ENCODE measurements around the gene KIAA1549. TPM values are rescaled to one million over a fixed set of nuclear protein-coding genes. Genes with fewer than 3 reads are reported as not detected.

Gene KIAA1549
- total and polyA plus RNA-seq, 9 of the 15 experiments (the other 6 are each of a cell fraction or from before 2014, with no cell fraction given) = 0.01 to 0.29 (median 0.07) TPM

DNA sequence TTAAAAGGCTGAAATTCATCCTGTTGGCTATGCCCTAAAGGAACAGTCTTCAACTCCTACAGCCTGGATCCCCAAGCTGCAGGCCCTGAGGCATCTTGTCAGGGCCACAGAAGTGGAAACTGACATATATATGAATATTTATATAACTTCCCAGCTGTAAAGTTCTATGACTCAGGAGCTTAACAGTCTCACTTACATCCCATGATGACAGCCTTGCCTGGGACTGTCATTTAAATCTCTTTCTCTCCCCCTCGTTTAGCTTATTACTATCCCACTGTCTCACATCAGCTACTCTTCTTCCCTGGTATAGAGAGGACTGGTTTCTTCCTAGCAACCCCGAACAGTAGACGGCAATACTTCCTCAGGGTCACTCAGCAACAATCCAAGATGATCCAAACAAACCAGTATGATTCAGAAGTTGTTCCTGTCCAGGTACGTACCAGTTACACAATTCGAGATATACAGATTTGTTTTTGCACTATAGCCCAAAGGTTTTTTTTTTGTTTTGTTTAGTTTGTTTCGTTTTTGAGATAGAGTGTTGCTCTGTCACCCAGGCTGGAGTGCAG is 22.7 kb downstream of the KIAA1549 start:
- H3K36me3 ChIP-seq (ENCODE audit: control insufficient read depth, insufficient read depth, low read length) = no peaks in the 10 kb centered on the region
- no peak overlapping the region for H3K4me3 ChIP-seq
- H3K27ac ChIP-seq (ENCODE audit: extremely low read depth, low read depth, low read length) = no peak overlapping the region
- 0% methylated on average over 6 of the region's 6 CpGs for WGBS (ENCODE audit: insufficient coverage, low coverage, missing lambda C conversion rate)
- CTCF ChIA-PET (ENCODE audit: low intra/inter-chr PET ratio) = no interaction called here
- H2AFZ ChIP-seq (ENCODE audit: low read depth, low read length) = no peak overlapping the region
- no peaks in the 10 kb centered on the region for H3K9me3 ChIP-seq (replicated peaks; ENCODE audit: control insufficient read depth, insufficient read depth, low read depth, low read length)
- DNase-seq (ENCODE audit: extremely low read depth in 1 of 4, low spot score in 3 of 4) = no peak
- H3K79me2 ChIP-seq (ENCODE audit: control insufficient read depth, insufficient read depth, low read length) = no peaks in the 10 kb centered on the region
- in situ Hi-C loops (cut with MboI) (no loop called here), intact Hi-C loops (cut with micrococcal nuclease) (no loop called here)
- H3K9me1 ChIP-seq (ENCODE audit: control insufficient read depth, insufficient read depth, low read length) = no peaks in the 10 kb centered on the region
- BruUV-seq (replicated peaks) = no TSS peak
- H3K4me1 ChIP-seq (replicated peaks in 1 of 2; ENCODE audit: control insufficient read depth in 2 of 2, insufficient read depth in 2 of 2, low read length in 2 of 2) = no peaks in the 10 kb centered on the region
- H4K20me1 ChIP-seq (replicated peaks; ENCODE audit: control insufficient read depth, insufficient read depth, low read length) = 0 out of 2 replicates have a peak, but pooled peaks cover 4% of the 10 kb centered on the region
- no peak overlapping the region for H3K9ac ChIP-seq (ENCODE audit: insufficient read depth in 1 of 2, low read depth in 2 of 2, low read length in 2 of 2)
- no peak for ATAC-seq
- FAIRE-seq = no peak
- TF ChIP-seq, protein P1, sequence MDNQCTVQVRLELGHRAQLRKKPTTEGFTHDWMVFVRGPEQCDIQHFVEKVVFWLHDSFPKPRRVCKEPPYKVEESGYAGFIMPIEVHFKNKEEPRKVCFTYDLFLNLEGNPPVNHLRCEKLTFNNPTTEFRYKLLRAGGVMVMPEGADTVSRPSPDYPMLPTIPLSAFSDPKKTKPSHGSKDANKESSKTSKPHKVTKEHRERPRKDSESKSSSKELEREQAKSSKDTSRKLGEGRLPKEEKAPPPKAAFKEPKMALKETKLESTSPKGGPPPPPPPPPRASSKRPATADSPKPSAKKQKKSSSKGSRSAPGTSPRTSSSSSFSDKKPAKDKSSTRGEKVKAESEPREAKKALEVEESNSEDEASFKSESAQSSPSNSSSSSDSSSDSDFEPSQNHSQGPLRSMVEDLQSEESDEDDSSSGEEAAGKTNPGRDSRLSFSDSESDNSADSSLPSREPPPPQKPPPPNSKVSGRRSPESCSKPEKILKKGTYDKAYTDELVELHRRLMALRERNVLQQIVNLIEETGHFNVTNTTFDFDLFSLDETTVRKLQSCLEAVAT (IDR thresholded peaks at IDR 0.05) = no peak
- TF ChIP-seq GATA2 (CRISPR knock-in tag; IDR thresholded peaks at IDR 0.05) = no peak
- TF ChIP-seq TRIM28 (IDR thresholded peaks at IDR 0.05) = no peak
- no peak for TF ChIP-seq ZNF134 (CRISPR knock-in tag; conservative IDR thresholded peaks at IDR 0.05)
- TF ChIP-seq MECOM (CRISPR knock-in tag; IDR thresholded peaks at IDR 0.05) = no peak
- TF ChIP-seq, protein P2, sequence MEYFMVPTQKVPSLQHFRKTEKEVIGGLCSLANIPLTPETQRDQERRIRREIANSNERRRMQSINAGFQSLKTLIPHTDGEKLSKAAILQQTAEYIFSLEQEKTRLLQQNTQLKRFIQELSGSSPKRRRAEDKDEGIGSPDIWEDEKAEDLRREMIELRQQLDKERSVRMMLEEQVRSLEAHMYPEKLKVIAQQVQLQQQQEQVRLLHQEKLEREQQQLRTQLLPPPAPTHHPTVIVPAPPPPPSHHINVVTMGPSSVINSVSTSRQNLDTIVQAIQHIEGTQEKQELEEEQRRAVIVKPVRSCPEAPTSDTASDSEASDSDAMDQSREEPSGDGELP (CRISPR knock-in tag; IDR thresholded peaks at IDR 0.05; ENCODE audit: borderline replicate concordance) = no peak
- TF ChIP-seq SMARCC2 (IDR thresholded peaks at IDR 0.05; ENCODE audit: low read depth) = no peak
- TF ChIP-seq, protein P3, sequence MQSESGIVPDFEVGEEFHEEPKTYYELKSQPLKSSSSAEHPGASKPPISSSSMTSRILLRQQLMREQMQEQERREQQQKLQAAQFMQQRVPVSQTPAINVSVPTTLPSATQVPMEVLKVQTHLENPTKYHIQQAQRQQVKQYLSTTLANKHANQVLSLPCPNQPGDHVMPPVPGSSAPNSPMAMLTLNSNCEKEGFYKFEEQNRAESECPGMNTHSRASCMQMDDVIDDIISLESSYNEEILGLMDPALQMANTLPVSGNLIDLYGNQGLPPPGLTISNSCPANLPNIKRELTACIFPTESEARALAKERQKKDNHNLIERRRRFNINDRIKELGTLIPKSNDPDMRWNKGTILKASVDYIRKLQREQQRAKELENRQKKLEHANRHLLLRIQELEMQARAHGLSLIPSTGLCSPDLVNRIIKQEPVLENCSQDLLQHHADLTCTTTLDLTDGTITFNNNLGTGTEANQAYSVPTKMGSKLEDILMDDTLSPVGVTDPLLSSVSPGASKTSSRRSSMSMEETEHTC (IDR thresholded peaks at IDR 0.05) = no peak
- no peak for TF ChIP-seq CBX3 (IDR thresholded peaks at IDR 0.05; ENCODE audit: borderline replicate concordance in 1 of 2, low read length in 2 of 2)
- POLR2A ChIA-PET = interaction anchor here (0.6 to 1.0 kb wide), 3 partner anchors 10 to 34 kb away, joined by 3 to 4 read pairs (median 4); no protein-coding TSS in a partner anchor
- peaks cover 51 to 65% of the 10 kb centered on the region in 2 experiments; a peak in 4 of 5 replicates for H3K27me3 ChIP-seq (ENCODE audit: control insufficient read depth in 2 of 2, insufficient read depth in 2 of 2, low read length in 2 of 2)
- no peak overlapping the region for H3K4me2 ChIP-seq (ENCODE audit: insufficient read depth, low read length)
